Mucosa of descending colon (tissue), 3 donors: ENCODE measurements around the gene GAD1. TPM values are rescaled to one million over a fixed set of nuclear protein-coding genes. Genes with fewer than 3 reads are reported as not detected.

Experiments used
- ATAC-seq: fragments of 200-7000 bp; cut with Tn5 transposase; one replicate; pipeline ENCODE4 v1.9.1; 2020; ENCODE audit warnings: mild to moderate bottlenecking, moderate library complexity
- DNase-seq, 3 donors: peaks; one replicate each; pipeline ENCODE4 v3.0.0-alpha.2; 2020
- H3K36me3 ChIP-seq: fragments of 200-600 bp; one replicate; pipeline ENCODE4 v1.8.0; 2021; ENCODE audit warnings: low read depth, mild to moderate bottlenecking
- H3K4me1 ChIP-seq: fragments of 200-600 bp; one replicate; pipeline ENCODE4 v1.8.0; 2021; ENCODE audit warnings: low read depth, mild to moderate bottlenecking
- H3K4me3 ChIP-seq: fragments of 200-600 bp; one replicate; pipeline ENCODE4 v1.8.0; 2021; ENCODE audit warnings: mild to moderate bottlenecking
- H3K9me3 ChIP-seq: fragments of 200-600 bp; one replicate; pipeline ENCODE4 v1.8.0; 2021; ENCODE audit warnings: mild to moderate bottlenecking
- intact Hi-C, 2 donors: fragments of 100-400 bp; cut with DNase I in 1 of 2; cut with micrococcal nuclease in 1 of 2; formaldehyde crosslinking; loops; one replicate each; pipeline versions ENCODE4 v1.11.0 to v1.11.1; 2022; cut with DNase I, micrococcal nuclease
- total RNA-seq, 3 donors: library from RNA; stranded (reverse); fragmentation: NEBNext Ultra II Directional in 2 of 3; extraction: Animal tissue kit (Norgen Biotek cat#: 25700) in 2 of 3; gene quantifications; one replicate each; pipeline versions ENCODE4 v1.2.1 to v1.2.4, GENCODE V29; 2021 to 2023
- TF ChIP-seq, protein P1 (sequence below): fragments of 200-600 bp; IDR thresholded peaks from one replicate; pipeline ENCODE4 v1.8.0; 2022; ENCODE audit warnings: antibody characterized with exemption, mild to moderate bottlenecking
- donor health status: DM: no; HTN: no; CAD: no; lungs with moderate emphysema.
- donor health status: DM: no; HTN: no; CAD: no.
- donor health status: DM: no; HTN: yes; CAD: no.

GAD1 gene
- total RNA-seq, 3 donors from 2014 or later: 0.58 TPM; not detected in 2

DNA sequence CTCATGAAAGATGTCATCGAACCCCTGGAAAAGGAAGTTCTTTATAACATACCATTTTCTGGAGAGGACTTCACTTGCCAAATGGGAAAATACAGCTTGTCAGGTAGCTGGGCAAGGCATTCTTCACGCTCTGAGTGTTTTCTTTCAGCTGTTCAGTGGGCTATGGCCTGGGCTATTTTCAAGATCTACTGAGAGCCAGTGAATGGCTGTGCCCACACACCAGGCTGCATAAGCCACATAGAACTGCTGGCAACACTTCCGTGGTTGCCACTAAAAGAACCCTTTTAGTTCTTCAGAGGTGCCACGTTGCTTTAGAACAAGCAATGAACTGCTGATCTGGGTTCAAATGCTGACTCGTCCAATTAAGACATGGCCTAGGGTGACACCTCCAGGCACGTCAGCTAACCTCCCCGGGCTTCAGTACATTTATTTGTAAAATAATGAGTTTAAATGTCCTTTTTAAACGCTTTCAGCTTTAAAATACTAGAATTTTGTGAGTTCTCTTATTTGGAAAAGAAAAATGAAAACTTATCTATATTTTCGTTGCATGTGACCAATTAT is 75.8 kb downstream of the GAD1 start:
- TF ChIP-seq, protein P1, sequence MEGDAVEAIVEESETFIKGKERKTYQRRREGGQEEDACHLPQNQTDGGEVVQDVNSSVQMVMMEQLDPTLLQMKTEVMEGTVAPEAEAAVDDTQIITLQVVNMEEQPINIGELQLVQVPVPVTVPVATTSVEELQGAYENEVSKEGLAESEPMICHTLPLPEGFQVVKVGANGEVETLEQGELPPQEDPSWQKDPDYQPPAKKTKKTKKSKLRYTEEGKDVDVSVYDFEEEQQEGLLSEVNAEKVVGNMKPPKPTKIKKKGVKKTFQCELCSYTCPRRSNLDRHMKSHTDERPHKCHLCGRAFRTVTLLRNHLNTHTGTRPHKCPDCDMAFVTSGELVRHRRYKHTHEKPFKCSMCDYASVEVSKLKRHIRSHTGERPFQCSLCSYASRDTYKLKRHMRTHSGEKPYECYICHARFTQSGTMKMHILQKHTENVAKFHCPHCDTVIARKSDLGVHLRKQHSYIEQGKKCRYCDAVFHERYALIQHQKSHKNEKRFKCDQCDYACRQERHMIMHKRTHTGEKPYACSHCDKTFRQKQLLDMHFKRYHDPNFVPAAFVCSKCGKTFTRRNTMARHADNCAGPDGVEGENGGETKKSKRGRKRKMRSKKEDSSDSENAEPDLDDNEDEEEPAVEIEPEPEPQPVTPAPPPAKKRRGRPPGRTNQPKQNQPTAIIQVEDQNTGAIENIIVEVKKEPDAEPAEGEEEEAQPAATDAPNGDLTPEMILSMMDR: no peak
- ATAC-seq (no peak), DNase-seq (no peak)
- no peaks in the 10 kb centered on the region for H3K36me3 ChIP-seq
- H3K4me3 ChIP-seq: no peak overlapping the region
- intact Hi-C loops: no loop called here
- H3K4me1 ChIP-seq: no peaks in the 10 kb centered on the region
- H3K9me3 ChIP-seq: no peaks in the 10 kb centered on the region

DNA sequence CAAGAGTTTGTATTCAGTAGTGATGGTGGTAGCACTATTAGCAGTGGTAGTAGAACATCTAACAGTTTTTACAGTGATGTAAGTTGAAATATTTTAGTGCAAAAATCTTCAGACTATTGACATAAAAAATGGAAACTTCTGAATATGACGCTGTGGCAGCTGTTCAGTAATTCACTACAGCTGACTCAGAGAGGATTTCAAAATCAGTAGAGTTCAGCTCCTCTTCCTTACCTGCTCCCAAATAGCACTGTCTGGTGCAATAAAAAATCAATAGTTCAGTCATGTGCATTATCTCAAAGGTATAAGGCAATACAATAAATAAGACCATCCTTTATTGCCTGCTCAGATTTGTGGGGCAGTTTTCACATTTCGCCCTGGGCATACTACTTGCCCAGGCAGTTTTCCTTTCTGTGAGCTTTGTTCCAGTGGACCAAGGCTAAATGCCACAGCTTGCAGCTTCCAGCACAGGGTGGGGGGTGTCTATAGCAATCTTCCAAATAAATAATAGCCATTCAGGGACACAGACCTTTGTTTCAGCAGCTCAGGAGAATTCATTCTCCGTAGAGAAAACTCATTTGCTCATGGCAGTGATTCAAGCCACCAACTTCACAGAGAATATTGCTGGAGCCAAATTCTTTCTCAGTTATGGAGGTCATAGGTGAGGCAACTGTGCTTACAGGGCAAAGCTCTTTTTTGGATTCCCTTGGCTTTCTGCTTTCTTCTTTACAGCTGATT is 78.5 kb downstream of the GAD1 start:
- Histone ChIP-seq H3K36me3 (no peaks in the 10 kb centered on the region), H3K9me3 (no peaks in the 10 kb centered on the region), H3K4me3 (no peak overlapping the region), H3K4me1 (no peaks in the 10 kb centered on the region)
- DNase-seq (no peak), ATAC-seq (no peak)
- TF ChIP-seq, protein P1: no peak
- intact Hi-C loops: no loop called here

GRCh38 chr2:170896622-170897021 is 79.9 kb downstream of the GAD1 start:
- ATAC-seq: no peak
- H3K9me3 ChIP-seq: no peaks in the 10 kb centered on the region
- no peaks in the 10 kb centered on the region for H3K36me3 ChIP-seq
- TF ChIP-seq, protein P1: no peak
- intact Hi-C loops: no loop called here
- H3K4me3 ChIP-seq: no peak overlapping the region
- no peaks in the 10 kb centered on the region for H3K4me1 ChIP-seq
- no peak for DNase-seq

GRCh38 chr2:170897108-170897507 is 80.4 kb downstream of the GAD1 start:
- DNase-seq (no peak), ATAC-seq (no peak)
- Histone ChIP-seq H3K4me3 (no peak overlapping the region), H3K4me1 (no peaks in the 10 kb centered on the region), H3K9me3 (no peaks in the 10 kb centered on the region), H3K36me3 (no peaks in the 10 kb centered on the region)
- intact Hi-C loops: no loop called here
- TF ChIP-seq, protein P1: no peak

GRCh38 chr2:170905864-170906263 is 89.2 kb downstream of the GAD1 start:
- no peak overlapping the region for H3K4me3 ChIP-seq
- TF ChIP-seq, protein P1: no peak
- DNase-seq (no peak), ATAC-seq (no peak)
- no peaks in the 10 kb centered on the region for H3K4me1 ChIP-seq
- no peaks in the 10 kb centered on the region for H3K36me3 ChIP-seq
- intact Hi-C loops: no loop called here
- peaks cover 11% of the 10 kb centered on the region for H3K9me3 ChIP-seq

Other genes starting within 250 kb of the GAD1 start
- gene SP5, start 101.5 kb upstream of the GAD1 start, total RNA-seq: 1 to 10 TPM; 2.1 to 4.8 (median 2.3) TPM
- gene ERICH2, start 46.5 kb upstream of the GAD1 start, total RNA-seq: under 1 TPM in 1 of 3 donors, not detected in 2; 0.92 TPM
- gene GORASP2, start 112.4 kb downstream of the GAD1 start, total RNA-seq: 10 to 100 TPM; 70.3 to 73.4 (median 71.2) TPM